HEK293T (cell line): ENCODE data around the gene NELFB.

Source experiments
- ARNT ChIP-seq: fragments of 450-650 bp; IDR thresholded peaks from 2 replicates; pipeline ENCODE4 v1.6.1; 2017; ENCODE audit warnings: mild to moderate bottlenecking
- BHLHE40 ChIP-seq: fragments of 450-650 bp; IDR thresholded peaks from 2 replicates; pipeline ENCODE4 v1.6.1; 2016; ENCODE audit warnings: mild to moderate bottlenecking, moderate library complexity, borderline replicate concordance
- CTBP1 ChIP-seq: fragments of 450-650 bp; IDR thresholded peaks from 2 replicates; pipeline ENCODE4 v1.6.1; 2016; ENCODE audit warnings: borderline replicate concordance
- ELF4 ChIP-seq: fragments of 450-650 bp; IDR thresholded peaks from 2 replicates; pipeline ENCODE4 v1.6.1; 2017; ENCODE audit warnings: antibody characterized with exemption
- FOXA1 ChIP-seq: fragments of 450-650 bp; IDR thresholded peaks from 2 replicates; pipeline ENCODE4 v1.6.1; 2016; ENCODE audit warnings: mild to moderate bottlenecking
- HDGF ChIP-seq: fragments of 450-650 bp; IDR thresholded peaks from 2 replicates; pipeline ENCODE4 v1.6.1; 2017; ENCODE audit warnings: antibody characterized with exemption, borderline replicate concordance
- NFRKB ChIP-seq: fragments of 450-650 bp; IDR thresholded peaks from 2 replicates; pipeline ENCODE4 v1.6.1; 2016; ENCODE audit warnings: mild to moderate bottlenecking, moderate library complexity
- SP1 ChIP-seq: fragments of 450-650 bp; IDR thresholded peaks from 2 replicates; pipeline ENCODE4 v1.6.1; 2017
- SUZ12 ChIP-seq: fragments of 450-650 bp; IDR thresholded peaks from 2 replicates; pipeline ENCODE4 v1.6.1; 2016; ENCODE audit warnings: mild to moderate bottlenecking
- TARDBP ChIP-seq: fragments of 450-650 bp; IDR thresholded peaks from 2 replicates; pipeline ENCODE4 v1.6.1; 2016
- ZNF384 ChIP-seq: fragments of 450-650 bp; IDR thresholded peaks from 2 replicates; pipeline ENCODE4 v1.6.1; 2016
- TF ChIP-seq, protein P1 (sequence below): fragments of 450-650 bp; IDR thresholded peaks from 2 replicates; pipeline ENCODE4 v1.6.1; 2016

GRCh38 chr9:137241490-137242268, 13.4 kb upstream of the NELFB start:
- no peak for TF ChIP-seq BHLHE40
- no peak for TF ChIP-seq SUZ12
- TF ChIP-seq, protein P1, sequence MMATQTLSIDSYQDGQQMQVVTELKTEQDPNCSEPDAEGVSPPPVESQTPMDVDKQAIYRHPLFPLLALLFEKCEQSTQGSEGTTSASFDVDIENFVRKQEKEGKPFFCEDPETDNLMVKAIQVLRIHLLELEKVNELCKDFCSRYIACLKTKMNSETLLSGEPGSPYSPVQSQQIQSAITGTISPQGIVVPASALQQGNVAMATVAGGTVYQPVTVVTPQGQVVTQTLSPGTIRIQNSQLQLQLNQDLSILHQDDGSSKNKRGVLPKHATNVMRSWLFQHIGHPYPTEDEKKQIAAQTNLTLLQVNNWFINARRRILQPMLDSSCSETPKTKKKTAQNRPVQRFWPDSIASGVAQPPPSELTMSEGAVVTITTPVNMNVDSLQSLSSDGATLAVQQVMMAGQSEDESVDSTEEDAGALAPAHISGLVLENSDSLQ, result no peak
- no peak for TF ChIP-seq HDGF
- TF ChIP-seq SP1, result no peak
- TF ChIP-seq ZNF384, result no peak
- no peak for TF ChIP-seq CTBP1
- TF ChIP-seq ARNT, result no peak
- no peak for TF ChIP-seq TARDBP
- TF ChIP-seq FOXA1, result no peak
- TF ChIP-seq ELF4, result no peak
- TF ChIP-seq NFRKB, result no peak
